Raji (cell line): ENCODE measurements around the gene MMP25.

Experiments
- POLR2A ChIP-seq: IDR thresholded peaks from 2 replicates; pipeline ENCODE4 v1.6.1; 2011; ENCODE audit warnings: low read depth, low read length, control low read depth; ENCODE audit not compliant: insufficient read depth

The MMP25 gene

DNA sequence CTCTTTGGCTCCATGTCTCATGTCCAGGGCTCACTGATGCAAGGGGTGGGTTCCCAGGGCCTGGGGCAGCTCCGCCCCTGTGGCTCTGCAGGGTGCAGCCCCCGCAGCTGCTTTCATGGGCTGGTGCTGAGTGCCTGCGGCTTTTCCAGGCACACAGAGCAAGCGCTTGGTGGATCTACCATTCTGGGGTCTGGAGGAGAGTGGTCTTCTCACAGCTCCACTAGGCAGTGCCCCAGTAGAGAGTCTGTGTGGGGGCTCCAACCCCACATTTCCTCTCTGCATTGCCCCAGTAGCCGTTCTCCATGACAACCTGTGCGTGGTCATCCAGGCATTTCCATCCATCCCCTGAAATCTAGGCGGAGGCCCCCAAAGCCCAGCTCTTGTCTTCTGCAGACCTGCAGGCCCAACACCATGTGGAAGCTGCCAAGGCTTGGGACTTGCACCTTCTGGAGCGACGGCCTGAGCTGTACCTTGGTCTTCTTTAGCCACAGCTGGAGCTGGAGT, 24.3 kb downstream of the MMP25 start:
- no peak for TF ChIP-seq POLR2A

DNA sequence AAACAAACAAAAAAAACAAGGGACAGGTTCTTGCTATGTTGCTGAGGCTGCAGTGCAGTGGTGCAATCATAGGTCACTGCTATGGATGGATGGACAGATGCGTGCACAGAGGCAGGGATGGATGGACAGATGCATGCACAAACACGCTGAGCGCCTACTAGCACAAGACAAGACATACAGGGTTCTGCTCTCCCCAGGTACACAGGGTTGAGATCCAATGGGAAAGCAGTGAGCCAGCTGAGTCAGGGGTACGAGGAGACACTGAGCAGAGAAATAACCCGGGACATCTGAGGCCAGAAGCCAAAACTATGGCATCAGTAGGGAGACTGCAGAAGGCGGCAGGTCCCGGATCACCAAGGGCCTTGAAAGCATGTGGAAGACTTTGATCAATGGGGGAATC, 25.3 kb downstream of the MMP25 start:
- no peak for TF ChIP-seq POLR2A

DNA sequence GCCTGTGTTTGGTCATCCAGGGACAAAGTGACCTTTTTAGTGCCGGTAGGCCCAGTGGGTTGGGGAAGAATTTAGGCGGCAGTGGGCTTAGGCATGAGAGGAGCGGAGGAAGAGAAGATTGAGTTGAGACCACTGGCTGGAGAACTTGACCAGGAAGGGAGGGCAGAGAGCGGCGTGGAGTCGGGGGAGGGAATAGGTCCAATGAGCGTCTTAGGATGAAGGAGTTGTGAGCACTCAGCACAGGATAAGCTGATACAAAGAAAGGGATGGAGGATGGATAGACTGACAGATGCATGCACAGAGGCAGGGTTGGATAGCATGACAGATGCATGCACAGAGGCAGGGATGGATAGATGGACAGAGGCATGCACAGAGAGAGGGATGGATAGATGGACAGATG, 27.1 kb downstream of the MMP25 start:
- no peak for TF ChIP-seq POLR2A

DNA sequence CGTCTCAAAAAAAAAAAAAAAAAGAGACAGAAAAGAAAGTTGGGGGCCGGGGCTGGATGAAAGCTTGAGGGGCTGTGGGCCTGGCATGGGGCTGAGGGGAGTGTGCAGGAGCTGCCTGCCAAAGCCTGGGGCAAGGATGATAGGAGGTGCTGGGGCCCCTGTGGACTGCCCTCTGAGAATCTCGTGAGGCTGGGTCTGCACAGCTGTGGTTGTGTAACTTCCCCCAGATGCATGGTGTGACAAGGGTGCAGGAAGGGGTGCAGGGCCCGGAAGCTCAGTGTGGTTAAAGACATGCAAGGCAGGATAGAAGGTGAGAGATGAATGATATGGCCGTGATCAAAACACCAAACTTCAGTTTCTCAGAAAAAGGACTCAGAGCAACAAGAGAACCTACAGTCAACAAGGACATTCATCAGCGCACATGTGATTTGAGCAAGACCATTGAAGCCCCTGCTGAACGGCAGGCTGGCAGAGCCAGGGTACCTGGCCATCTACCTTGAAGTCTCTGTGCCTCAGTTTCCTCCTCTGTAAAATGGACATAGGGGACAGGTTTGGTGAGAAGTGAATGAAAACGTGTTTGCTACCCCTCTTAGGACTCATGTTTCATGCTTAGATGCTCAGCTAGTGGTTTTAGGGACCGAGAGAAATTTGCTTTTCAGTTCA, 28.6 kb downstream of the MMP25 start:
- 0 out of 2 replicates have a peak, but pooled peaks have one; percentile 23 for TF ChIP-seq POLR2A

DNA sequence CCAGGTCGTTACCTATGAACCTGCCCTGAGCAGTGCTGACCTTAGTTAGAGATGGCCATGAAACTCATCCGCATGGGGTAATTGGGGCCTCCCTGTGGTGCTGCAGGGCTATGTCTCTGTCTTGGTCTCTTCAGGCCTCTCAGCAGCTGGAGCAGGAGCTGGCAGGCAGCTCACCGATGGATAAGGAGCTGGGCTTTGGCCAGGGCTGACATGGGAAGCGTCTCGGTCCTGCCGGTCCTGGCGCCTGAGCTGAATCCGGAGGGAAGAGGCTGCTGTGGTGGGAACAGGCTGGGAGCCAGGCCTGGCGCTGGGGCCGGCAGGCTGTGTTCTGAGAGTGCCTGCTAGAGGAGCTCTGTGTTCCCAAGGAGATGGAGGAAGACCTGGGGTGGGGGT, 29.2 kb downstream of the MMP25 start:
- no peak for TF ChIP-seq POLR2A

DNA sequence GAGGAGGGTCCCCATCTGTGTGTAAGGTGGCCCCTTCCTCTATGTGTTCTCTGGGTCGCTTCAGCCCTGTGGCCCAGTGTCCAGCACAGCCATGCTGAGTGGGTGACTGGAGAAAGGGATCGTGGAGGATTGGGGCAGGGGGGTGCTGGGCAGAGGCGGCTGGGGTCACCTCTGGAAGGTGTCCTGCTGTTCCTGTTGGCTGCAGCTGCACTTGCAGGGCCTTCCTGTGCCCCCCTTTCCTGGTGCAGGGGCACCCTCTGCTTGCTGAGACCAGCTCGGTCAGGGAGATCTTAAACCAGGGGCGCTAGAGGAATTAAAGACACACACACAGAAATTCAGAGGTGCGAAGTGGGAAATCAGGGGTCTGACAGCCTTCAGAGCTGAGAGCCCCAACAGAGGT, 30.2 kb downstream of the MMP25 start:
- TF ChIP-seq POLR2A = no peak

DNA sequence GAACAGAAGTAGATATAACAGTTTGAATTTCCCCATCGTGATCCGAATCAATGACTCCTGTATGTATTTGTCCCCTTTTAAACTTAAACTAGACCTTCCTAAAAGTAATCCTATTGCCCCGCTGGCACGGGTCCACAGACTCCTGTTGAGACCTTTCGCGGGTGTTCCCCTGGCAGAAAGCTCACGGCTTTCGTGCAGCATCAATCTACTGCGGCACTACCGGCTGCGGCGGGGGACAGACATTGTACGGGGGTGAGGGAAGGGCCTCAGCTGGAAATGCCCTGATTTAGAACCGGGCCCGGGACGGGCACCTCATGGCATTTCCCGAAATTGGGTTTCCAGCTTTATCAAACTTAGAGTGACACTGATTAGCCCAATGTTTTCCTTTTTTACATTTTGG, 33.7 kb downstream of the MMP25 start:
- no peak for TF ChIP-seq POLR2A

DNA sequence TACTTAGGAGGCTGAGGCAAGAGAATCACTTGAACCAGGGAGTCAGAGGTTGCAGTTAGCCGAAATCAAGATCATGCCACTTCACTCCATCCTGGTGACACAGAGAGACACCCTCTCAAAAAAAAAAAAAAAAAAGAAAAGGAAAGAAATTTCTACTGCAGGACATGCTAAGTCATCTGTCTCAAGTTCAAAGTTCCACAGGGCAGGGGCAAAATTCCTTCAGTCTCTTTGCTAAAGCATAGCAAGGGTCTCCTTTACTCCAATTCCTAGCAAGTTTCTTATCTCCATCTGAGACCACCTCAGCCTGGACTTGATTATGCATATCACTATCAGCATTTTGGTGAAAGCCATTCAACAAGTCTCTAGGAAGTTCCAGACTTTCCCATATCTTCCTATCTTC, 38.1 kb downstream of the MMP25 start:
- TF ChIP-seq POLR2A = no peak

DNA sequence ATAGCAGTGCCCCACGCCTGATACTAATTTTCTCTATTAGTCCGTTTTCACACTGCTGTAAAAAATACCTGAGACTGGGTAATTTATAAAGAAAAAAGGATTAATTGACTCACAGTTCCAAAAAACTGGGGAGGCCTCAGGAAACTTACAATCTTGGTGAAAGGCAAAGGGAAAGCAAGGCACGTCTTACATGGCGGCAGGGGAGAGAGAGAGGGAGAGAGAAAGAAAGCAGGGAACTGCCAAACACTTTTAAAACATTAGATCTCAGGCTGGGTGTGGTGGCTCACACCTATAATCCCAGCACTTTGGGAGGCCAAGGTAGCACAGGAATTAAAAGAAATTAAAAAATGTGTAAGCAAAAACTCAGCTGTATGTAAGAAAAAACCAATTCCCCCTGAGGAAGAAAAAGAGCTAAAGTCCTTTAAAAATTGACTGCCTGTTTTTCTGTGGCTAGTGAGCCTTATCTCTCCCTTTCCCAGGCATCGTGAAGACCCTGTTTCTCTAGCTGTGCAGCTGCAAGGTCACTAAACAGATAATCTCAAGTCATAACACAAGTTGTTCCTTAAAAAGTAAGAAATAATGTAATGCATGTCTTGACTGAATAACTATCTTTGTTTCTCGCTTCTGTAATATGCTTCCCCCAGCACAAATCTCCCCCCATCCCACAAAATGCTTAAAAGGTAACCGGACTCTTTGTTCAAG, 38.8 kb downstream of the MMP25 start:
- TF ChIP-seq POLR2A = no peak

DNA sequence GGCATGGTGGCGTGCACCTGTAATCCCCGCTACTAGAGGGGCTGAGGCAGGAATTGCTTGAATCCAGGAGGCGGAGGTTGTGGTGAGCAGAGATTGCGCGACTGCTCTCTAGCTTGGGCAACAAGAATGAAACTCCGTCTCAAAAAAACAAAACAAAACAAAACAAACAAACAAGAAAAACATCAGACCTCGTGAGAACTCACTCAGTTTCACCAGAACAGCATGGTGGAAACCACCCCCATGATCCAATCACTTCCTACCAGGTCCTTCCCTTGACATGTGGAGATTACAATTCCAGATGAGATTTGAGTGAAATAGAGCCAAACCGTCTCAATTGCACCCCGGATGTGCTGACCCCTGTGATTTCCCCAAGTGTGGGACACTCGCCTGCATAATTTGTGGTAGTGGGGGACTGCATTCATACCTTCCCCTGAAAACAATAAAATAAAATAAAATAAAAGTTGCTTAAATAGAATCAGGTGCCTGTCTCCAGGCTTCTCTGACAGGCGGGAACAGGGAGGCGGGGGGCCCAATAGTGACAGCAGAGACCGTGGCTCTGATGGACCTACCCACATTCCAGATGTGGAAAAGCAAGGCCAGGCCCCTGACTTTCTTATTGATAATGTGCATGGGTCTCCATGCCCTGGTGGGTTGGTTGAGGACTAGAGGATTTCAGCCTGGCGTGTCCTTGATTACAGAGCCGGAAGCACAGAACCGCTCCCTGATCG, 39.7 kb downstream of the MMP25 start:
- no peak for TF ChIP-seq POLR2A

DNA sequence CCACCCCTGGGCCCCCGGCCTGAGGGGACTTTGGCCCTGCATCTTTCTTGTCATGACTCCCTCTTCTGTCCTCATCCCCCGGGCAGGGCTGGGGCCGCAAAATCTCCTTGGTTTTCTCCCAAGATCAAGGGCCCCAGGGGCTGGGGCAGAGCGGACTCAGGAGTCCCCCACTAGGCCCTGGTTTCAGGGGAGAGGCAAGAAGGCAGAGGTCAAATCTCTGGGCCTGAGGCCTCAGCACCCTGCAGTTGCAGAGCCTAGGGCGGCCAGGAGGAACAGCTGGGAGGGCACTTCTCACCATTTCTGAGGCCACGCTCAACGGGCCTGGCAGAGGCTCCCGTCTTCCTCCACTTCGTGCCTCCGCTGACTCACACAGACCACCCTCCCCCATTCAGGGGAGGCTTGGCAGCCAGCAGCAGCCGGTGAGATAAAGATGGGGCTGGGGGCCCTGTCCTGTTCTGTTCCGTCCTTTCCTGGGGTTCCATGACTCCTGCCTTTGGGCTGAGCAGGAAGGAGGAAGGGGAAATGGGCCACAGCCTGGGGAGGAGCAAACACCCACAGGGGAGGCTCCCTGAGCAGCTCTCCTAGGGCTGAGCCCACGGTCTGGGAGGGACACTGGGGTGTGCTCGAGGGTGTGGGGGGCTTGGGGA, 40.4 kb downstream of the MMP25 start:
- TF ChIP-seq POLR2A = no peak

DNA sequence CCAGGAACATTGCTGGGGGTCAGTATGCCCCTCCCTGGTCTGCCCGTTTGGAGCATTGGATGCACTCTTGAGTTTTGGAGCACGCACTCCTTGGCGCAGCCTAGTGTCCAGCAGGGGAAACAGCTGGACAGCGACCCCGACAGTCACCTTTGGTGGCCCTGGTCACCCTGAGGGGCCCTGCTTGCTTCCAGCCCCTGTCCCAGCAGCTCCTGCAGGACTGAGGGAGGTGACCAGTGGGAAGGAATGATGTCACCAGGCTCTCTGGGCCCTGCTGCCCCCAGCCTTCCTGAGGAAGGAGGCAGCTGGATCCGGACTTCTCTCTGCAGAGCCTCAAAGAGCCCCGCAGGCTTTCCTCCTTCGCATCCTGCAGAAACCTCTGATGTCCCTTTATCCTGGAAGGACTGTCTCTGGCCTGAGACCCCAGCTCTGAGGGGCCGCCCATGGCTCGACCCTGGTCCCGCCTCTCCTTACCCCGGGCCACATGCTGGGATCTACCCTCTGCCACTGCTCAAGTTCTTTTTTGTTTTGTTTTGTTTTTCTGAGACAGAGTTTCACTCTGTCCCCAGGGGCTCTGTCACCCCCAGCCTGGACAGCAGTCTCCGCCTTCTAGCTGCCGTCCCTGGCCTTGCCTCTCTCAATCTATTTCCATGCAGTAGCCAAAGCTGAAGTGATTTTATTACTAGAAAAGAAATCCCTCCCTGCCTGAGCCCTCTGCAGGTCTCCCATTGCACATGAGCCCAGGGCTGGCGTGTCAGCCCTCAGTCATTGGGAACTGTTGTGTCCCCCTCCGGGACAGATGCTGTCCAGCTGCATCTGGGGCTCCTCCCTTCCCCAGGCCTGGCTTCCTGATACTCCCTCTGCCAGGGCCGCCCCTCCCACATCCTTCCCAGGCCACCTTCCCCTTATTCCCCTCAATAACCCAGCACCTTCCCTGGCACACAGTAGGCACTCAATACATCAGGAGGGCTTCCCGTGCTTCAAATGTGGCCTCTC, 41.2 kb downstream of the MMP25 start:
- TF ChIP-seq POLR2A = no peak

DNA sequence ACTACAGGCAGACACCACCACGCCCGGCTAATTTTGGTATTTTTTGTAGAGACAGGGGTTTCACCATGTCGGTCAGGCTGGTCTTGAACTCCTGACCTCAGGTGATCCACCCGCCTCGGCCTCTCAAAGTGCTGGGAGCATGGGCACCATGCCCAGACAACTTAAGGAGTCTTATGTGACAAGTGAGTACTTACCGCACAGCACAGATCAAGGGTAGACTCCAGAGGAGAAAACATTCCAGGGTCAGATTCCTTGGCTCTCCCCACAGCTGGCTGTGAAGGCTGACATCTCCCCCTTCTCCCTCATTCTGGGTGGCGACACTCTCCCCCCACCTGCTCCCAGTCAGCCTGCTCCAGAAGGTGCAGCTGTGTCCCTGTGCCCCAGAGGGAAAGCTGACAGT, 42.1 kb downstream of the MMP25 start:
- no peak for TF ChIP-seq POLR2A
